ENCODE results near the gene ALDH1A1.
"Not testable (repeated sequence)": the region's sequence is repeated elsewhere in the genome, so short reads cannot be mapped to it uniquely, and the experiment has no call there.

ALDH1A1 gene

DNA sequence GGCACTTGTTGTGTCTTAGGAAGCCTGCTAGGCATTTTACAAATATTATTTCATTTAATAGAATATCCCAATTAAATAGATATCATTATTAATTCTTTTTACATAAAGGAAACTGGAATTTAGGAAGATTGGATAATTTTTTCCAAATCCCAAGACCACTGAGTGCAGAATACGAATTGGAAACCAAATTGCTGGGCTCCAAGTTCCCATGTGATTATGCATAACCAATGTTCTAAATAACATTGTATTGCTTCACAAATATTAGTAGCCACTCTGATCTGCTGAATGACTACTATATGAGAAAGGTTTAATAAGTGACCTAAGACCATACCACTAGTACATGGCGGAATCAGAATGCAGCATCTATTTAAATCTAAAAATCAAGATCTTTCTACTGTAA lies 57.7 kb downstream of the ALDH1A1 start:
- no peak for ATAC-seq
- DNase-seq, result no peak

DNA sequence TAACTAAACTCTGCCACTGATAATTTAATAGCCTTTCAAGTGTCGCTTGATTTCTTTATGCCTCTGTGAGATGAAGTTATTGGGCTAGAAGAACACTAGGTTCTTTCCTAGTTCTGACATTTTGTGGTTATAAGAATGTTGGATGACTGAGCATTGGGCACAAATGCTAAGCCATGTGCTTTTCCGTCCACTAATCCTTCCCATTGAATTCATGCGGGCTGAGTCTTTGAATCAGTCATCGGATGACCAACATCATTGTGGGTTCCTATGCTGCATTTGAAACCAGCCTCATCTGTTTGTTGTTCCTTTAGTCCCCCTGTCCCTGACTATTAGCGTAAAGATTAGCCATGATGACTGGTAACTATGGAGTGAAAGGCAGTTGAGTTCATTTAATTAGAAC lies 58.5 kb downstream of the ALDH1A1 start:
- ATAC-seq, result no peak
- DNase-seq, result no peak

DNA sequence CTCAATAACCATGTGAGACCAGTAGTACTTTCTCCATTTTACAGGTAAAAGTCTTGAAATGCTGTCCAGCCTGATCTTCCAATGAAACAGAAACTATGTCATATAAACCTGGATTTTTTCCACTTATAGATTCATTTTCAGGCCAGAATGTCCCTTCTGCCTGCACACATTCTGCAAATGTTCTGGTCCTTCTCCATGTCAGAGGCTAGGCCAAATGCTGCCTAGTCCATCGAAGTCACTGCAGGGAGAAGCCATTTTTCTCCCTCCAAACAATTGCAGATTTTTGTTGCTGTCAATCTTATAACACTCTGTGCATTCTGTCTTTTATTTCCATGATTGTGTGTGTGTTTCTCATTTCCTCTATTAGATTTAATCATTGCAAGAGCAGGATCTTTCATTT lies 59.4 kb downstream of the ALDH1A1 start:
- ATAC-seq (no peak), DNase-seq (no peak)

DNA sequence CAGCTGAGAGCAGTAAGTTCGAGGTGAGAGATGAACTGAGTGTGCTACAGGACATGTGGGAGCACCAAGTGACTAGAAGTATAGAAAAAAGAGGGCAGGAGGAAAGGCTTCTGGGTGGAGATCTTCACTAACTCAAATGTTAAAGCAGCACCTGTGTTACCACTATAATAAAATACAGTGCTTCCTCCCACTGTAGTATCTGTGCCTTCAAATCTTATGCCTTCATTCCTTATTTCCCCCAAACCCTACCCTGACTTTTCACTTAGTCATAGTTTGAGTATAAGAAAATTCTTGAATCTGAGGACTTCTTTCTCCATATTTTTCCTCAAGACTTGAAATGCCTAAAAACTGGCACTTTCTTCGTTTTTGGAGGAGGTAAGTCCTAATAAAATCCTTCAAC lies 61.8 kb downstream of the ALDH1A1 start:
- ATAC-seq (no peak), DNase-seq (no peak)

DNA sequence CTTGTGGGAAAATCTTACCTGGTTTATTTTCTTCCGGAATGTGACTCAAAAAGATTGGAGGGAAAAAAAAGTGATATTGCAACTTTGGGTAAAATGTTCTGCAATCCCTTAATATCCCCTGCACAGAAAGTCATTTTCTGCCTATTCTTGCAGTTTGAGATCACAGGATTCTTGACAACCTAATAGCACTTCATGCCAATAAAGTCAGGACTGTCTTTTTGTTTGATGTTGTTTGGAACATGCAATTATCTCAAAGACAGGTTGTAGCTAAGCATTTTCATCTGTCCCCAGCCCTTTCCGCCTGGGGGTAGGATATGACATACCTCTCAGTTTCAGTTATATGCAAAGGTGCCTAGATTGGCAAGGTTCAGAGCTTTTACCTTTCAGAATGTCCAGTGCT lies 63.9 kb downstream of the ALDH1A1 start:
- DNase-seq, result no peak
- no peak for ATAC-seq

DNA sequence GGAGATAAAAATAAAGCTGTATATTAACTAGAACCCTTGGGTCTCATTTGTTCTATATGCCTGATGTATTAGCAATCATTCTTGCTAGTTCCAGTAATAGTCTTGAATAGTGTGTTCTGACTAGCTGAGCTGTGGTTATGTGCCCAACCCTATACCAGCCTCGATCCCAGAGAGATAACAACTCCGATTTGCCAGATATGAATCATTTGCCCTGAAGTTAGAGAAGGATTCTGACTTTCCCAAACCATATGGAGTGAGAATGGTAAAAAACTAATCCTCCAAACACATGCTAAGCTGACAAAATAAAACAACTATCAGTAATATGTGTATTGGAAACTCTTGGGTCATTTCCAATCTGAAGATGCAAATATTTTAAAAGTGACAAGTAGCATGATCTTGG lies 64.8 kb downstream of the ALDH1A1 start:
- DNase-seq (no peak), ATAC-seq (no peak)

DNA sequence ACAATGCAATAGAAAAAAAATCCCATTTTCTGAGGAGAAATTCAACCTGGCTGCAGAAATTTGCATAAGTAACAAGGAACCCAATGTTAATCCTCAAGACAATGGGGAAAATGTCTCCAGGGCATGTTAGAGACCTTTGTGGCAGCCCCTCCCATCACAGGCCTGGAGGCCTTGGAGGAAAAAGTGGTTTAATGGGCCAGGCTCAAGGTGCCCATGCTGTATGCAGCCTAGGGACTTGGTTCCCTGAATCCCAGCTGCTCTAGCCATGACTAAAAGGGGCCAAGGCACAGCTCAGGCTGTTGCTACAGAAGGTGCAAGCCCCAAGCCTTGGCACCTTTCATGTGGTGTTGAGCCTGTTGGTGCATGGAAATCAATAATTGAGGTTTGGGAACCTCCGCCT lies 66.5 kb downstream of the ALDH1A1 start:
- ATAC-seq, result no peak

DNA sequence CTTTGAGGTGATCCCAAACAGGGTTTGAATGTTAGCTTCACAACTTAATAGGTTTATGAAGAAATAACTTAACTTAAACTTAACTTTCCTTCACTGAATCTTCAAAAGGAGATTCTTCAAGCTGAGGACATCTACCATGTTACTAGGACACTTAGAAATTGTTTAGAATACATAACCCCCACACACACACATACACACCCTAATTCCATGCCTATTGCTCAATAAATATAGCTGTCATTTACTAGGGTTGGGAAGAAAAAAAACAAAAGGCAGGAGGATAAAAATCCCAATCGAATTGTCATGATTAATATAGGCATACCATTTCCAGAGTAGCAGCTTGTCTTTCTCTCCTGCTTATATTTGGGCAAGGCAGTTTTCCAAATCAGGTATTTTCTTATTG lies 68.3 kb downstream of the ALDH1A1 start:
- DNase-seq, result no peak

More for the DNA sequence above, 66.5 kb downstream of the ALDH1A1 start:
- no peak for DNase-seq

DNA sequence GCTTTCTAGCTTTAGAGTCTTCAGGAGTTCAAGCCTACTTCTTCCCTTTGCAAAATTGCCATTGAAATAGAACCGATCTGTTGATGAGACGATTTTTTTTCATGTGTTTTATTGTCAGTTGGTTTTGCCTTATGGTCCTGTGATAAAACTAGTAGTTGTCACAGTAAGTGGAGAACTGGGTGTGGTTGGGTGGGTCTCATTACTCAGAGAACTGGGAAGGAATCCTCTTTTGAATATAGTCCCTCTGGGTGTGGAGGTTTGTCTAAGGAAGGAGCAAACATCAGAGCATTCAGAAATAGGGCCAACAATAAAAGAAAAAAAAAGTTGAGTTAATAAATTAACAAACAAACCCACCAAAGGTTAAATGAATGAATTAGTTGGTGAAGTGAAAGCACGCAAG lies 69.0 kb downstream of the ALDH1A1 start:
- no peak for ATAC-seq
- DNase-seq, result no peak

More for the DNA sequence above, 68.3 kb downstream of the ALDH1A1 start:
- no peak for ATAC-seq

DNA sequence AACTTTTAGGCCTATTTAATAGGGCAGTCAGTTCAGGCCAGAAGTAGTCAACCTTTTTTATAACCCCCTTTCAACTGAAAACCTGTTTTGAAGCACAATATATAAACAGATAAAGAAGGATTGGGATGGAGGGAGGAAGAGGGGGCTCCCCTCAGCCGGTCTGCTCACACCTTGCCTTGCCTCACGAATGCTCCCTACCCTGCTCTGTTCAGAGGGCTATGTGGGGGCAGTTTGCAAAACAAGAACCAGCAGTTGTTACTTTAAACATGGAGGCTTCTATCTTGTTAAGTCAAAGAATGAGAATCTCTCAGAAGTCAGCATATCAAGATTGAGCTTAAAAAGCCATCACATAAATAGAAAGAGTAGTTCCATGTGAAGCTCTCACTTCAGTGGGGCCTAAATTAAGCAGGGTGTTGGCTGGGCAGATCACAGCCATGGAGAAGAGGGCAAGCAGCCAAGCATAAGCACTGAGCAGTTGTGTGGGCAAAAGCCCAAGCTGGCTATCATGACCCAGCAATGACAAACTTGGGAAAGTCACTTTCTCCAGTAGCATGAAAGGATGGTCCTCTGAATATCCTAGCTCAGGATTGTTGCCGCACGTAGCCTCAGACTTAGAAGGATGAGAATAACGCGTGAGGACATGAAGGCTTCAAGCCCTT lies 70.6 kb downstream of the ALDH1A1 start:
- DNase-seq, result no peak
- ATAC-seq, result no peak

DNA sequence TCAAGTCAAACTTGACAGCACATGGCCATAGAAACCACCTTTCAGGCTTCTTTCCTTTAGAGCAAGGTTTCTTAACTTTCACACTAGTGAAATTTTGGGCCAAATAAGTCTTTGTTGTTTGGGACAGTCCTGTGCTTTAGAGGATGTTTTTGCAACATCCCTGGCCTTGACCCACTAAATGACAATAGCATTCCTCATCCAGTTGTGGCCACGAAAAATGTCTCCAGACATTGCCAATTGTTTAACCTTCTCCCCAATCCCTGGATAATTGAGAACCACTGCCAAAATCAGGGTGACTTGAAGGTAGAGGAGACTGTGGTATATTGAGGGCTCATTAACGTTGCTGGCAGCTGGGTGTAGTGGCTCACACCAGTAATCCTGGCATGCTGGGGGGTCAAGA lies 72.0 kb downstream of the ALDH1A1 start:
- ATAC-seq, result no peak
- DNase-seq, result no peak

DNA sequence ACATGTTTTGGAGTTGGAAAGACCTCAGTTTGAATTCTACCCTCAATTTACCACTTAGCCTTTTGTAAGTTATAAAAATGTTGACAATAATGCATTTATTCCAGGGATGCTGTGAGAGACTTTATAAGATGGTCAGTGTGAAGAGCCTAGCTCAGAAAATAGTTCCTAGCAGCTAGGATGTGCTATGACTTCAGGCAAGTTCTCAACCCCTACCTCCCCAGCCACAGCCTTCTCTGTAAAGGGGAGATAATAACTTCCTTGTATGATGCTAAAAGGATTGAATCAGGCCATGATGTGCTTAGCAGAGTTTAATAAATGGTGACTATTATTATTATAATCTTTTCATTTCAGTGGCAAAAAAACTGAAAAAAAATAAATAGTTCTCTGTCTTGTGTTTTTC lies 77.6 kb downstream of the ALDH1A1 start:
- DNase-seq, result no peak
- no peak for ATAC-seq

DNA sequence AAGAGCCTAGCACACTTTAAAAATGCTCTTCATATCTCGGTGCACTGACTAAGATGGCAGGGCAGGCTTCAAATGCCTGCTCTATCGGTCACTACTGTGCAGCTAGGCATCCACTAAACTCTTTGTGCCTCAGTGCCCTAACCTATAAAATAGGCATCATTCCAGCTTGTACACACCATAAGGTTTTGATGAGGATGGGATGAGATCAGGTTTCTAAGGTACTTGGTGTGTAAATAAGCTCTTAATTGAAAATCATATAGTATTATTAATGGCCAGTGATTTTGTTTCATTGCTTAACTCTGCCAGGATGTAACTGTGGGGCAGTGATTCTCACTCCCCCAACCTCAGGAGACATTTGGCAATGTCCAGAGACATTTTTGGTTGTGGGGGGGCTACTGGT lies 78.5 kb downstream of the ALDH1A1 start:
- no peak for ATAC-seq
- no peak for DNase-seq

DNA sequence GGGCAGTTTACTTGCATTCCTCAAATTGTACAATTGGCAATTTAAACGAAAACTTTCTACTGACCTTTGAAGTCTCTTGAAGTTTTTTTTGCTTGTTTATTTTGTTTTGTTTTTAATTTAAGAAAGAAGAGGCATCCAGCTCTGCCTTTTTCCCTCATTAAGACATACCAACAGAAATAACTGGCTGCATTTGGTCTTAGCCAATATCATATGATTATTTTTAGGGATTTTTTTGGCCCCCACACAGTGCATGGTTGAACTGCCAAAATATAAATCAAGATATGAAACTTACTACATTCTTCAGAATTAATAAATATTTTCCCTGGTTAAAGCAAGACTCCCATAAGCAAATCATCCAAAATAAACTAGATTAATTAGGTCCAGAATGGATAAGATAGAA lies 79.4 kb downstream of the ALDH1A1 start:
- DNase-seq, result no peak
- no peak for ATAC-seq

DNA sequence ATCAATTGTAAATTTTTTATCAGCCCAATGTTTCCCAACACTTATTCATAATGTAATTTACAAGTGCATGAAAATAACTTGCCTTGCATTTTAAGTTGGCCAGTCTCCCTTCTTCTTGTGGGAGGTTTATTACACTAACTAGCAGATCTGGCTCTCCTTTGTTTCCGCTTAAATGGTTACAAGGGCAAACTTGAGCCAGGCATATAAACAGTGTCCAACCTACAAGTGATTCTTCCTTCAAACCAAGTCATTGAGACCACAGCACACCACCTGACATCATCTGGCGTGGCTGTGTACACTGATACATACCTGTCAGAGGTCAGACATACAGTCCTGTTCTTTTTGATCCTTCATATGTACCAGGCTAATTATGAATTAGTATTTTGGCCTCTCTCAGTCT lies 80.1 kb downstream of the ALDH1A1 start:
- DNase-seq, result no peak
- ATAC-seq, result no peak

DNA sequence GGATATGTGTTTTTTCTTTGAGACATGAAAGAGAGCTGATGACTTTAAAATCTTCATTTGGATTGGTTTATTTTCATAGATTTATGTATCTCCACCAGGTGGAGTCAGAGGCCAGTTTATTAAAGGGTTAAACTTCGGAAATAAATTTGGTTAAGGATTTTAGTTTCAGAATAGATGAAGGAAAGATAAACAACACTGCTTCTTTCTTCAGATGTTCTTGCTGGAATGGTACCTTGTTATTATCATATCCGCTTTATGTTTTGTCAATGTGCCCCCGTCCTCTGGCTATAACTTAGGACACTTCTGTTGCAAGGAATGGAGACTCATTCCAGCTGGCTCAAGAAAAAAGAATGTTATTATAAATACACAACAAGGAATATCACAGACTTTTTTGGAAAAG lies 81.2 kb downstream of the ALDH1A1 start:
- DNase-seq (no peak), ATAC-seq (no peak)

DNA sequence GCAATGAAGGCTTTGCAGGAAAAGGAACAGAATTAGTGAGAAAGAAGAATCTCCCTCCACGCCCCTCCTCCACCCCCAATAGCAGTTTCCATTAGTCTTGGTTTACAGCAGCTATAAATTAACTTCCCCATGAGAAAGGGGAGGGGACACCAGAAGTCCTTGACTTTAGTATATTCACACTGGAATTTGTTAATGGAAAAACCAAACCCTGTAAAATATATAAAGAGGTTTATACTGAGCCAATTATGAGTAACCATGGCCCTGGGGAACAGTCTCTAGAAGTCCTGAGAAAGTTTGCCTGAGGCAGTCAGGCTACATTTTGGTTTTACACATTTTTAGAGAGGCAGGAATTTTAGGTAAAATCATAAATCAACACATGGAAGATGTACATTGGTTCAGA lies 88.5 kb downstream of the ALDH1A1 start:
- ATAC-seq (no peak), DNase-seq (no peak)

DNA sequence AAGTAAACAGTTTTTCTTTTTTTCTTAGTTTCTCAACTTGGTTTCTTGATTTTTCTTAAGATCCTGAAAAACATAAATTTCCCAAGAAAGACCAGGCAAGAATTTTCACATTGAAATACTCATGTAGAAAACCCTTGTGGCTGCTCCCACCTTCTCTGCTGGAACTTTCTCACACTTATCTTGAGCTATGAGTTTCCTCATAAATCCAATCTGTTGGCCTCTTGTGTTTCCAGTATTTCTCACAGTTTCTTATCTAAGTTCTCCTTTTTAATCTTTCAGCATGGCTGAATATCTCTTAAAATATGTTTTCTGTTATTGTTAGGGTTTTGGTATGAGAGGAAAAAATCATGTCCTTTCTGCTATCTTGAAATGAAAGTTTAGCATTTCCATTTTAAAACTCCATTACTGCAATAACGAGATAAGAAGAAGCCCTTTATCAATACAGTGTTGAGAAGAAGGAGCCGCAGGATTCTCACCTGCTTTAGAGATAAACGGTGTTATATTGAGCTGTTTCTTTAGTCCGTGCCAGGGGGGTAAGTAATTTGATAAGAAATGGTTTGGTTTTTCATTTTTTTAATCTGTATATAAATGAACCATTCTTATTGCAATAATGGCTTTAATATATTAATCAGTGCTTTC lies 89.3 kb downstream of the ALDH1A1 start:
- ATAC-seq (no peak), DNase-seq (no peak)

DNA sequence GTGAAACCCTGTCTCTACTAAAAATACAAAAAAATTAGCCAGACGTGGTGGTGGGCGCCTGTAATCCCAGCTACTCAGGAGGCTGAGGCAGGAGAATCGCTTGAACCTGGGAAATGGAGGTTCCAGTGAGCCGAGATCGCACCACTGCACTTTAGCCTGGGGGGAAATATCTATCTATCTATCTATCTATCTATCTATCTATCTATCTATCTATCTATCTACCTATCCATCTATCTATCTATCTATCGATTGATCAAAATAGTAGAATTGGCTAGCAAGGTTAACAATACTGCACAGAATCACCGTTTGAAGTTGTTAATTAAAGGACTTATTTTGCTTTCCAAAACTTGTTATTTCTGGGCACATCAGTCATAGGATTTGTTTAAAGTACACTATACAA lies 90.1 kb downstream of the ALDH1A1 start:
- DNase-seq, ATAC-seq: not testable (repeated sequence)

DNA sequence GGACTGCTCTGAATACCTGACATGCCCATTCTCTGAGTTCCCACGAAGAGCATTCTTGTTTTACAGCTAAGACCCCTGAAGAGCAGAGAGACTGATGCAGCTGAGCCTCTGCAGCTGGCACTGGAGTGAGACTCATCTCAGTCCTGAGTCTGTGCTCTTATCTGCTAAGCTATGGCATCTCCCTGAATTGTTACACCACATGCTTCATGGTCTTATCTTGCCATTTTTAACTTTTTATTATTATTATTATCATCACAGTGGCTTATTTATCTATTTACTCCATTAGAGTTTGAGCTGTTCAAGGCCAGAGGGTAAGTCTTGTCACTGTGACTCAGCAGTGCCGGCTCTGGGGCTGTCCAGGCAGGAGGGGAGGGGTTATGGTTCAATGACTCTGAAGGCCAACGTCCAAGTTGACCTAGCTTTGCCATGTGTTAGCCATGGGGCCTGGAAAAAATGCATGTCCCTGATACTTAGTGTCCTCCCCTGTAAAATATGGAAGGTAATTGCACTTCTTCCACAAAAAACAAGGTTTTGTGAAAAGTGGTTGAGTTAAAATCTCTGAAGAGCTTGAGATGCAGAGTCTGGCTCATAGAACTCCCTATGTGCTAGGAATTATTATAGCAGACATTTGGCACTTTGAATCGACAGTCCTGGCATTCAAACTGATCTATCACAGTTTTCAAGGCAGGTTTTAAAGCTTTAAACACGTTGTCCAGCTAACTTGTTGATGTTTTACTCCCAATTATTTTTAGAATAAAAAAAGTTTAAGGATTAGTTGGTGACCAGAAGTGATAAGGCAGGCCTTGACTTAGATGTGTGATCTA lies 94.6 kb downstream of the ALDH1A1 start:
- ATAC-seq, result no peak

DNA sequence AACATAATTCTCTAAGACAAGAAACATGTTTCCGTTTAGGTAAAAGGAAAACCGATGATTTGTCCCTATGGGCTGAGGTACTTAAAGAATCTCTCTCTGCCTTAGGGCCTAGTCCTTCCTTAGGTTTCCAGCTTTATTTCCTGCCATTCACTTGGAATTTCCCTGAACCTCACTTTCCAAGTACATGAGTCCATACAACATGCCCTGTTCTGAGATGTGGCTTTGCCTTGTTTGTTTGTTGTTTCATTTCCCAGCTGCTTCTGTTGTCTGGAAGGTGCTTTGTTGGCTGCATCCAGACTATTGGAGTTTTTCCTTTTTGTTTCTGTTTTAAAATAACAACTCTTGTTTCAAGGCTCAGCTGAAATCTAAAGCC lies 95.2 kb downstream of the ALDH1A1 start:
- no peak for ATAC-seq
- DNase-seq, result no peak

More for the DNA sequence above, 94.6 kb downstream of the ALDH1A1 start:
- DNase-seq, result no peak

DNA sequence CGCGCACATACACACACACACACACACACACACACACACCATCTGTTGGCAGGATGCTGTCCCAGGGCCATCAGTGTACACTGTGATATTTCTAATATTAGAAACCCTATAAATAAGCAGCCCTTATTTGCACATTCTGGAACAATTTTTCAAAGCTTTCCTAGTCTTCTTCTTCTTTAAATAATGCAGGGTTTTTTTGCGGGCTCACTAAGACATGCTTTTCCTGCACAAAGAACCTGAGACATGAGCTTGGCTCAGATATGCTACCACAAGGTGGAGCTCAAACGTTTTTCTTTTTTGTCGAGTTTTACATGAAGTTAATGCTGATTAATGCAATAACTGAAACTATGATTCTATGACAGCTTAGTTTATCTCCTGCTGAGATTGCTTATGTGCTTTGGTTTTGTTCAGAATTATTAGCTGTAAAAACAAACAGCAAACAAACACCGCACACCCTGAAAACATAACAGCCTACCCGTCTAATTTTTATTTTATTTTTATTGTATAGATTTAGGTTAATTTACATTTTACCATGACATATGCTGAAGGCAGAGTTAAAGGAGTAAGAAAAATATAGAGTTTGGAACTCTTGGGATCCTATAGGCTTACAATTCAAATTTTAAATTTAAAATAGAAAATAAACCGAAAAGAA lies 95.8 kb downstream of the ALDH1A1 start:
- DNase-seq, result no peak
- no peak for ATAC-seq

All from stimulated activated naive CD8-positive, alpha-beta T cell treated with anti-CD3 and anti-CD28 coated beads, Interleukin-15, Interleukin-2, amounts not matched to agents 100 U/mL and 50 U/mL, for 24 hours (primary cell).